ENCODE data around the gene RGMB. TPM values are rescaled to one million over a fixed set of nuclear protein-coding genes. Genes with fewer than 3 reads are reported as not detected.

RGMB gene
- total and polyA plus RNA-seq, 2 experiments from 2014 or later: 145 to 201 TPM

- peak; percentile 10 for DNase-seq
- Histone ChIP-seq H4K20me1 (ENCODE audit: insufficient read depth) (peaks cover 79% of the 10 kb centered on the region), H3K79me2 (ENCODE audit: insufficient read depth) (peaks cover 100% of the 10 kb centered on the region), H3K27ac (peak overlapping the region; percentile 62), H3K4me2 (ENCODE audit: unreplicated experiment) (peak overlapping the region; percentile 53), H2AFZ (no peak overlapping the region), H3K27me3 (replicated peaks; ENCODE audit: insufficient read depth) (no peaks in the 10 kb centered on the region), H3K4me3 (peak overlapping the region; percentile 33), H3K4me1 (ENCODE audit: insufficient read depth) (peaks cover 83% of the 10 kb centered on the region), H3K9me2 (ENCODE audit: insufficient read depth) (no peaks in the 10 kb centered on the region), H3K9ac (peak overlapping the region; percentile 52), H3F3A (ENCODE audit: insufficient read depth) (peaks cover 88% of the 10 kb centered on the region), H3K36me3 (ENCODE audit: low read depth) (peaks cover 89% of the 10 kb centered on the region), H3K9me3 (ENCODE audit: low read depth) (no peaks in the 10 kb centered on the region)
- WGBS, 2 experiments (ENCODE audit: low coverage in 1 of 2, low lambda C conversion rate in 2 of 2, missing lambda C conversion rate in 2 of 2): 50 to 64% methylated on average over 3 of the region's 3 CpGs
- in situ Hi-C loops (cut with MboI): loop anchor here (25.0 kb wide), 1 partner anchor 1252 kb away; no protein-coding TSS in a partner anchor
- TF ChIP-seq EZH2phosphoT487 (IDR thresholded peaks at IDR 0.05; ENCODE audit: insufficient read depth, low read depth) (no peak), EZH2 (IDR thresholded peaks at IDR 0.05; ENCODE audit: insufficient read depth, poor library complexity, severe bottlenecking) (no peak)
Measured at GRCh38 chr5:98789029-98789428, 15.6 kb downstream of the RGMB start.

GRCh38 chr5:98791001-98791519 is 17.6 kb downstream of the RGMB start:
- Histone ChIP-seq H2AFZ (no peak overlapping the region), H3K4me3 (peak overlapping the region; percentile 33), H3K27ac (peak overlapping the region; percentile 62), H3F3A (ENCODE audit: insufficient read depth) (peaks cover 89% of the 10 kb centered on the region), H3K36me3 (ENCODE audit: low read depth) (peaks cover 81% of the 10 kb centered on the region), H3K9me2 (ENCODE audit: insufficient read depth) (no peaks in the 10 kb centered on the region), H3K27me3 (replicated peaks; ENCODE audit: insufficient read depth) (no peaks in the 10 kb centered on the region), H3K9me3 (ENCODE audit: low read depth) (no peaks in the 10 kb centered on the region), H3K4me2 (ENCODE audit: unreplicated experiment) (peak overlapping the region; percentile 53), H4K20me1 (ENCODE audit: insufficient read depth) (peaks cover 61% of the 10 kb centered on the region), H3K4me1 (ENCODE audit: insufficient read depth) (peaks cover 83% of the 10 kb centered on the region), H3K9ac (peak overlapping the region; percentile 52; the same call in 1 of the 2 replicates), H3K79me2 (ENCODE audit: insufficient read depth) (peaks cover 100% of the 10 kb centered on the region)
- 59 to 60% methylated on average over 7 of the region's 7 CpGs for WGBS, 2 experiments (ENCODE audit: low coverage in 1 of 2, low lambda C conversion rate in 2 of 2, missing lambda C conversion rate in 2 of 2)
- TF ChIP-seq EZH2phosphoT487 (IDR thresholded peaks at IDR 0.05; ENCODE audit: insufficient read depth, low read depth): no peak
- peak; percentile 39 for DNase-seq
- in situ Hi-C loops (cut with MboI): loop anchor here (25.0 kb wide), 1 partner anchor 1254 kb away; no protein-coding TSS in a partner anchor

GRCh38 chr5:98791898-98792580 is 18.6 kb downstream of the RGMB start:
- Histone ChIP-seq H3K4me2 (ENCODE audit: unreplicated experiment) (peak overlapping the region; percentile 53), H3K79me2 (ENCODE audit: insufficient read depth) (peaks cover 90% of the 10 kb centered on the region), H3K27ac (peak overlapping the region; percentile 62), H3F3A (ENCODE audit: insufficient read depth) (peaks cover 89% of the 10 kb centered on the region), H3K4me1 (ENCODE audit: insufficient read depth) (peaks cover 74% of the 10 kb centered on the region), H3K27me3 (replicated peaks; ENCODE audit: insufficient read depth) (no peaks in the 10 kb centered on the region), H4K20me1 (ENCODE audit: insufficient read depth) (peaks cover 51% of the 10 kb centered on the region; the same call in 1 of the 2 replicates), H3K36me3 (ENCODE audit: low read depth) (peaks cover 72% of the 10 kb centered on the region), H3K9me2 (ENCODE audit: insufficient read depth) (no peaks in the 10 kb centered on the region), H3K9ac (peak overlapping the region; percentile 52), H3K9me3 (ENCODE audit: low read depth) (no peaks in the 10 kb centered on the region), H2AFZ (no peak overlapping the region), H3K4me3 (peak overlapping the region; percentile 33)
- in situ Hi-C loops (cut with MboI): loop anchor here (25.0 kb wide), 1 partner anchor 1255 kb away; no protein-coding TSS in a partner anchor
- peak; percentile 63 for DNase-seq
- 22 to 29% methylated on average over 6 to 7 of the region's 7 CpGs for WGBS, 2 experiments (ENCODE audit: low coverage in 1 of 2, low lambda C conversion rate in 2 of 2, missing lambda C conversion rate in 2 of 2)
- TF ChIP-seq EZH2phosphoT487 (IDR thresholded peaks at IDR 0.05; ENCODE audit: insufficient read depth, low read depth) (no peak), EZH2 (IDR thresholded peaks at IDR 0.05; ENCODE audit: insufficient read depth, poor library complexity, severe bottlenecking) (no peak)

- Histone ChIP-seq H3K79me2 (ENCODE audit: insufficient read depth) (peaks cover 78% of the 10 kb centered on the region), H3K9me2 (ENCODE audit: insufficient read depth) (no peaks in the 10 kb centered on the region), H2AFZ (no peak overlapping the region), H3K4me3 (no peak overlapping the region), H3K27me3 (replicated peaks; ENCODE audit: insufficient read depth) (no peaks in the 10 kb centered on the region), H3K4me2 (ENCODE audit: unreplicated experiment) (no peak overlapping the region), H3K27ac (no peak overlapping the region), H3F3A (ENCODE audit: insufficient read depth) (peaks cover 89% of the 10 kb centered on the region), H4K20me1 (ENCODE audit: insufficient read depth) (peaks cover 41% of the 10 kb centered on the region; the same call in 1 of the 2 replicates), H3K36me3 (ENCODE audit: low read depth) (peaks cover 61% of the 10 kb centered on the region), H3K9ac (no peak overlapping the region), H3K9me3 (ENCODE audit: low read depth) (no peaks in the 10 kb centered on the region), H3K4me1 (ENCODE audit: insufficient read depth) (peaks cover 62% of the 10 kb centered on the region)
- TF ChIP-seq EZH2 (IDR thresholded peaks at IDR 0.05; ENCODE audit: insufficient read depth, poor library complexity, severe bottlenecking): no peak
- no peak for TF ChIP-seq EZH2phosphoT487 (IDR thresholded peaks at IDR 0.05; ENCODE audit: insufficient read depth, low read depth)
- 88 to 90% methylated on average over 13 to 14 of the region's 14 CpGs for WGBS, 2 experiments (ENCODE audit: low coverage in 1 of 2, low lambda C conversion rate in 2 of 2, missing lambda C conversion rate in 2 of 2)
- DNase-seq: peak; percentile 1
- in situ Hi-C loops (cut with MboI): loop anchor here (25.0 kb wide), 1 partner anchor 1256 kb away; no protein-coding TSS in a partner anchor
Measured at GRCh38 chr5:98793223-98793622, 19.8 kb downstream of the RGMB start.
